Keratinocyte (primary cell): ENCODE data around the gene MADD.

Experiments used
- CTCF ChIP-seq, 3 experiments: IDR thresholded peaks in 1 of 3; conservative IDR thresholded peaks in 1 of 3; optimal IDR thresholded peaks in 1 of 3; 2 replicates in 2 of 3; 3 replicates in 1 of 3; pipeline versions ENCODE3 to v1.5.1; 2011; ENCODE audit warnings: low read length in 3 of 3, mild to moderate bottlenecking in 3 of 3, moderate library complexity in 2 of 3, control low read depth in 1 of 3, inconsistent platforms in 1 of 3; ENCODE audit not compliant: insufficient read depth in 2 of 3; ENCODE audit errors: extremely low read depth in 1 of 3
- EZH2 ChIP-seq: IDR thresholded peaks from one replicate; pipeline ENCODE4 v1.6.1; 2012; ENCODE audit warnings: inconsistent platforms, mild to moderate bottlenecking, low read length, moderate library complexity

DNA sequence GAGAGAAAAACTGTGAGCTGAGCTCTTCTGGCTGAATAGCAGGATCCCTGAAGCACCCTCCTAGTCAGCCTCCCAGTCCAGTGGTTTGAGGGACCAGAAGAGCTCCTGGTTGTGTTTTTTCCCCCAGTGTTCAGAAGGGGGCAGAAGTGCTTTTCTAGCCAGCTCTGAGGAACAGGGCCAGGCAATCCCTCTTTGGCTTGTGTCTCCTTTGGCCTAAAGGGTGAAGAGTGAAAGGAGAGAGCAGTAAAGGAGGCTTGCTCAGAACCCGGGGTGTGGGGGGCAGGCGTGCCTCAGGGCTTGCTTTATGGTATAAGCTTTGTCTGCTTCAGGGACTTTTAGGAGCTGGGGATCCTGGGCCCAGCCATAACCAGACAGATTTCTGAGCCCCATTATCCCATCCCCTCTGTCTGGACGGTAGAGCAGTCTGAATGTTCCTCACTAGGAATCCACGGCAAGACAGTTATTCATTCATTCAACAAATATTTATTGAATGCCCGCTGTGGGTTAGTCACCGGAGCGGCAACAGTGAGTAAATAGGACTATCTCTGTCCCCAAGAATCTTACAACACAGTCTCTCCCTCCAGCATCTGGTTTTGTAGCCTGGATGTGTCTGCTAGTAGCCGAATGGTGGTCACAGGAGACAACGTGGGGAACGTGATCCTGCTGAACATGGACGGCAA, 35.8 kb upstream of the MADD start:
- TF ChIP-seq CTCF (optimal IDR thresholded peaks at IDR 0.05 in 1 of 3, IDR thresholded peaks at IDR 0.05 in 1 of 3, conservative IDR thresholded peaks at IDR 0.05 in 1 of 3; ENCODE audit: extremely low read depth in 1 of 3, insufficient read depth in 2 of 3, low read length in 3 of 3): peak in 2 of 3 experiments; percentile 20 to 39
- no peak for TF ChIP-seq EZH2
